GM12878 (cell line): ENCODE results near the gene PIAS1. TPM values are rescaled to one million over a fixed set of nuclear protein-coding genes. Genes with fewer than 3 reads are reported as not detected.

ENCODE experiments used
- ATAC-seq: fragments of 200-7000 bp; cut with Tn5 transposase; 3 replicates; pipeline ENCODE4 v1.9.1; 2020; ENCODE audit warnings: mild to moderate bottlenecking, moderate library complexity
- BruUV-seq: library from RNA; stranded (reverse); fragments of 400-500 nt; replicated peaks from 2 replicates; lab custom pipeline; 2021; lab: Mats Ljungman, UMichigan
- CTCF ChIA-PET: fragments of 300-600 bp; sonication (Branson Sonifier 250); formaldehyde crosslinking; extraction: SDS; loops from one replicate; lab custom pipeline; 2021; ENCODE audit warnings: inconsistent platforms; lab: Yijun Ruan, JAX
- POLR2A ChIA-PET: fragments of 350-600 bp; formaldehyde crosslinking; extraction: SDS; loops from one replicate; lab custom pipeline; 2021; ENCODE audit warnings: inconsistent platforms; lab: Charles Lee
- RAD21 ChIA-PET: fragments of 300-600 bp; sonication (Branson Sonifier 250); formaldehyde crosslinking; loops from one replicate; lab custom pipeline; 2023; ENCODE audit warnings: antibody characterized with exemption; ENCODE audit not compliant: unreplicated experiment; lab: Charles Lee
- SMC1A ChIA-PET: fragments of 300-600 bp; sonication (Branson Sonifier 250); formaldehyde crosslinking; loops from one replicate; lab custom pipeline; 2023; ENCODE audit not compliant: unreplicated experiment, uncharacterized antibody; lab: Charles Lee
- DNase-seq: peaks from one replicate; pipeline ENCODE4 v3.0.0-alpha.2; 2011; ENCODE audit warnings: low read depth, low spot score
- FAIRE-seq: peaks from 3 replicates; lab custom pipeline; 2011; peaks lifted over from hg19 to GRCh38; lab: Jason Lieb, UNC
- H2AFZ ChIP-seq: 2 replicates; pipeline ENCODE4 v1.6.0; 2011; ENCODE audit warnings: low read depth, low read length, control low read depth; ENCODE audit not compliant: control insufficient read depth
- H3K27ac ChIP-seq: 2 replicates; pipeline ENCODE4 v1.5.1; 2011; ENCODE audit warnings: control low read depth; ENCODE audit not compliant: control insufficient read depth, insufficient read depth
- H3K27me3 ChIP-seq, 2 experiments: replicated peaks in 1 of 2; 2 replicates each; pipeline versions ENCODE4 v1.6.0 to v1.6.1; 2011; ENCODE audit warnings: low read length in 1 of 2; ENCODE audit not compliant: control insufficient read depth in 2 of 2, insufficient read depth in 2 of 2
- H3K36me3 ChIP-seq, 2 experiments: 2 replicates each; pipeline ENCODE4 v1.5.1; 2011; ENCODE audit warnings: low read length in 1 of 2; ENCODE audit not compliant: control insufficient read depth in 2 of 2, insufficient read depth in 2 of 2
- H3K4me1 ChIP-seq: 2 replicates; pipeline ENCODE4 v1.6.1; 2011; ENCODE audit warnings: mild to moderate bottlenecking, low read length, moderate library complexity, mixed read lengths; ENCODE audit not compliant: control insufficient read depth, insufficient read depth
- H3K4me2 ChIP-seq: 2 replicates; pipeline ENCODE4 v1.6.0; 2011; ENCODE audit warnings: control low read depth; ENCODE audit not compliant: control insufficient read depth, insufficient read depth
- H3K4me3 ChIP-seq: fragments of 200-600 bp; sonication (generic); 2 replicates; pipeline ENCODE4 v1.5.1; 2016
- H3K79me2 ChIP-seq: 2 replicates; pipeline ENCODE4 v1.6.0; 2011; ENCODE audit warnings: low read length; ENCODE audit not compliant: control insufficient read depth, insufficient read depth
- H3K9ac ChIP-seq: 2 replicates; pipeline ENCODE4 v1.8.0; 2011; ENCODE audit warnings: low read length, control low read depth, mixed read lengths; ENCODE audit not compliant: control insufficient read depth, insufficient read depth
- H3K9me3 ChIP-seq: replicated peaks from 3 replicates; pipeline ENCODE4 v1.5.1; 2011; ENCODE audit warnings: mild to moderate bottlenecking, low read length; ENCODE audit not compliant: control insufficient read depth, insufficient read depth
- H4K20me1 ChIP-seq: 2 replicates; pipeline ENCODE4 v1.6.0; 2011; ENCODE audit not compliant: control insufficient read depth, insufficient read depth
- CHD4 ChIP-seq: fragments of 200-600 bp; sonication (generic); IDR thresholded peaks from 2 replicates; pipeline ENCODE4 v1.6.1; 2016; ENCODE audit warnings: mild to moderate bottlenecking
- E2F8 ChIP-seq: fragments of 450-650 bp; IDR thresholded peaks from 2 replicates; pipeline ENCODE4 v1.6.1; 2018; ENCODE audit warnings: mild to moderate bottlenecking, low read depth, moderate library complexity; ENCODE audit not compliant: partially characterized antibody
- MEF2B ChIP-seq: fragments of 450-650 bp; IDR thresholded peaks from 2 replicates; pipeline ENCODE4 v1.6.1; 2018; ENCODE audit warnings: mild to moderate bottlenecking, moderate library complexity; ENCODE audit not compliant: partially characterized antibody, poor library complexity, severe bottlenecking
- NR2C1 ChIP-seq: fragments of 450-650 bp; IDR thresholded peaks from 2 replicates; pipeline ENCODE4 v1.6.1; 2017; ENCODE audit warnings: antibody characterized with exemption, mild to moderate bottlenecking, moderate library complexity
- NRF1 ChIP-seq: conservative IDR thresholded peaks from 2 replicates; pipeline ENCODE4 v1.6.1; 2011; ENCODE audit warnings: mild to moderate bottlenecking, low read depth, low read length, improper control_type of control experiment
- SPI1 ChIP-seq: IDR thresholded peaks from 2 replicates; pipeline ENCODE4 v1.6.1; 2011; ENCODE audit warnings: low read depth, mild to moderate bottlenecking, low read length, moderate library complexity, borderline replicate concordance; ENCODE audit not compliant: insufficient read depth
- SUZ12 ChIP-seq: fragments of 200-600 bp; sonication (generic); IDR thresholded peaks from one replicate; pipeline ENCODE4 v1.6.1; 2018; ENCODE audit warnings: antibody characterized with exemption, mild to moderate bottlenecking; ENCODE audit not compliant: unreplicated experiment
- ZNF24 ChIP-seq: fragments of 450-650 bp; IDR thresholded peaks from 2 replicates; pipeline ENCODE4 v1.6.1; 2017; ENCODE audit warnings: antibody characterized with exemption, mild to moderate bottlenecking
- WGBS: methylation state at CpG from one replicate; pipeline ENCODE4 v1.1.6; 2016; ENCODE audit warnings: low lambda C conversion rate; ENCODE audit not compliant: insufficient replicate concordance, insufficient coverage; ENCODE audit errors: missing lambda C conversion rate; 5-methylcytosine and 5-hydroxymethylcytosine counted together
- in situ Hi-C: fragments of 300-500 bp; cut with MboI; formaldehyde crosslinking; loops from 9 replicates; pipeline ENCODE4 v1.14.3; 2018; ENCODE audit warnings: mixed read lengths
- intact Hi-C: fragments of 100-400 bp; cut with micrococcal nuclease; formaldehyde crosslinking; loops from one replicate; pipeline ENCODE4 v1.14.2; 2022; ENCODE audit not compliant: unreplicated experiment
- polyA plus RNA-seq, 11 experiments: library from polyadenylated mRNA; depleted of rRNA in 4 of 11; unstranded in 6 of 11; stranded (reverse) in 5 of 11; fragments of >200 nt; fragmentation: Nextera tagmentation in 4 of 11; fragmentation: Illumina TruSeq in 1 of 11; extraction: Ambion mirVana in 4 of 11; extraction: Trizol in 1 of 11; gene quantifications; 1 replicate in 1 of 11; 2 replicates in 10 of 11; pipeline versions ENCODE4 v1.2.1 to v1.2.3, GENCODE V29; 2011 to 2016; ENCODE audit warnings: inconsistent platforms in 2 of 11, missing spikeins in 2 of 11, low read depth in 1 of 11
- total RNA-seq, 4 experiments: library from RNA; depleted of rRNA in 3 of 4; stranded (reverse); fragments of >200 nt in 3 of 4; fragmentation: Illumina TruSeq in 1 of 4; extraction: Trizol in 1 of 4; gene quantifications; 2 replicates each; pipeline versions ENCODE4 v1.2.1 to v1.2.3, GENCODE V29; 2013 to 2021
- TF ChIP-seq, protein P1 (sequence below): IDR thresholded peaks from 2 replicates; pipeline ENCODE4 v1.6.1; 2012; ENCODE audit warnings: low read depth, low read length, improper control_type of control experiment

PIAS1 gene
- total and polyA plus RNA-seq, 10 of the 15 experiments (the other 5 are each of a cell fraction or from before 2014, with no cell fraction given), result 20.2 to 96.3 (median 37.0) TPM

DNA sequence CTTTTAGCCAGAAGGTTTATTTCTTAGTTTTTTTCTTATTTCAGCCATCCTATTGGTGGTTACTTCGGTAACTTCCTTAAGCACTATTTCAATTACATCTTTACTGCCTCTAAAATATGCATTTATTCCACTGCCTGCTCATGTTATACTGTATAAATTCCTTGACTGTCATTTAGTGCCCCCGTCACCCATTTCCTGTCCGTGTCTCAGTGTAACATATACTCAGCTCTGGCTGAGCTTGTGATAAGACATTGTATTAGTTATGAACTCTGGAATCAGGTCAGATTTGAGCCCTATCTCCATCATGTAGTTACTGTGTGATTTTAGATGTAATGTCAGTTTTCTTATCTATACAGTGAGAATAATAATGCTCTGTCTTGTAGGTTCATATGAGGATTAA, 24.2 kb downstream of the PIAS1 start:
- no peak overlapping the region for H3K4me2 ChIP-seq
- H3K4me3 ChIP-seq, result no peak overlapping the region
- ChIA-PET RAD21 (no interaction called here), SMC1A (interaction anchor here (1.4 kb wide), 1 partner anchor 74 kb away, joined by 4 read pairs; no protein-coding TSS in a partner anchor), CTCF (interaction anchor here (1.3 kb wide), 1 partner anchor 21 kb away, joined by 5 read pairs; no protein-coding TSS in a partner anchor), POLR2A (no interaction called here)
- no TSS peak for BruUV-seq
- H3K9me3 ChIP-seq, result no peaks in the 10 kb centered on the region
- peaks cover 97% of the 10 kb centered on the region for H3K79me2 ChIP-seq
- DNase-seq (no peak), FAIRE-seq (no peak), ATAC-seq (peak; percentile 47)
- no peak for TF ChIP-seq NRF1
- TF ChIP-seq, protein P1, sequence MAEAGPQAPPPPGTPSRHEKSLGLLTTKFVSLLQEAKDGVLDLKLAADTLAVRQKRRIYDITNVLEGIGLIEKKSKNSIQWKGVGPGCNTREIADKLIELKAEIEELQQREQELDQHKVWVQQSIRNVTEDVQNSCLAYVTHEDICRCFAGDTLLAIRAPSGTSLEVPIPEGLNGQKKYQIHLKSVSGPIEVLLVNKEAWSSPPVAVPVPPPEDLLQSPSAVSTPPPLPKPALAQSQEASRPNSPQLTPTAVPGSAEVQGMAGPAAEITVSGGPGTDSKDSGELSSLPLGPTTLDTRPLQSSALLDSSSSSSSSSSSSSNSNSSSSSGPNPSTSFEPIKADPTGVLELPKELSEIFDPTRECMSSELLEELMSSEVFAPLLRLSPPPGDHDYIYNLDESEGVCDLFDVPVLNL, result no peak
- no peak for TF ChIP-seq NR2C1
- TF ChIP-seq E2F8, result no peak
- TF ChIP-seq CHD4, result no peak
- TF ChIP-seq ZNF24, result no peak
- no peak for TF ChIP-seq SUZ12
- no peak for TF ChIP-seq SPI1
- no peak for TF ChIP-seq MEF2B
- H3K27ac ChIP-seq, result no peak overlapping the region
- H2AFZ ChIP-seq, result no peak overlapping the region
- intact Hi-C loops, result no loop called here
- no peaks in the 10 kb centered on the region; a peak in 1 of 4 replicates for H3K36me3 ChIP-seq
- H3K9ac ChIP-seq, result no peak overlapping the region
- in situ Hi-C loops, result no loop called here
- no peaks in the 10 kb centered on the region for H3K27me3 ChIP-seq
- H4K20me1 ChIP-seq, result no peaks in the 10 kb centered on the region; the same call in 1 of the 2 replicates
- H3K4me1 ChIP-seq, result peaks cover 15% of the 10 kb centered on the region
- WGBS, result 97% methylated on average over 3 of the region's 3 CpGs
